Activated effector memory CD4-positive, alpha-beta T cell treated with anti-CD3 and anti-CD28 coated beads, Interleukin-2, amount 50 U/mL, for 16 hours (primary cell): Measurements from ENCODE around the gene MARCHF10.
A peak's percentile ranks its signal among the peaks of the same experiment; 100 is the strongest.
"Not testable (repeated sequence)": the region's sequence is repeated elsewhere in the genome, so short reads cannot be mapped to it uniquely, and the experiment has no call there.

Source experiments
- DNase-seq: peaks from one replicate; pipeline ENCODE4 v3.0.0-alpha.2; 2020

MARCHF10 gene

GRCh38 chr17:62807812-62808575, at the start of gene MARCHF10:
Gene MARCHF10 (minus strand): TSS chr17:62808314. CDS start chr17:62801735, 6,579 bp downstream.
- peak; percentile 69 for DNase-seq

- no peak for DNase-seq
Measured at GRCh38 chr17:62857526-62857925, 49.4 kb upstream of the MARCHF10 start.

- no peak for DNase-seq
Measured at GRCh38 chr17:62856594-62856993, 48.5 kb upstream of the MARCHF10 start.

- DNase-seq: no peak
Measured at GRCh38 chr17:62855156-62855555, 47.0 kb upstream of the MARCHF10 start.

- DNase-seq: peak; percentile 17
Measured at GRCh38 chr17:62854098-62854680, 46.1 kb upstream of the MARCHF10 start.

- peak; percentile 21 for DNase-seq
Measured at GRCh38 chr17:62852195-62852594, 44.1 kb upstream of the MARCHF10 start.

- DNase-seq: peak; percentile 13
Measured at GRCh38 chr17:62849591-62850415, 41.7 kb upstream of the MARCHF10 start.

- no peak for DNase-seq
Measured at GRCh38 chr17:62848334-62848733, 40.2 kb upstream of the MARCHF10 start.

- DNase-seq: no peak
Measured at GRCh38 chr17:62847426-62847825, 39.3 kb upstream of the MARCHF10 start.

GRCh38 chr17:62840871-62841270, 32.8 kb upstream of the MARCHF10 start:
- no peak for DNase-seq

- not testable (repeated sequence) for DNase-seq
Measured at GRCh38 chr17:62833816-62834215, 25.7 kb upstream of the MARCHF10 start.

- no peak for DNase-seq
Measured at GRCh38 chr17:62832405-62832804, 24.3 kb upstream of the MARCHF10 start.

GRCh38 chr17:62831066-62831465, 23.0 kb upstream of the MARCHF10 start:
- DNase-seq: not testable (repeated sequence)

GRCh38 chr17:62827746-62828485, 19.8 kb upstream of the MARCHF10 start:
- DNase-seq: no peak

- no peak for DNase-seq
Measured at GRCh38 chr17:62826956-62827355, 18.8 kb upstream of the MARCHF10 start.

- DNase-seq: no peak
Measured at GRCh38 chr17:62825182-62825581, 17.1 kb upstream of the MARCHF10 start.

GRCh38 chr17:62824290-62825131, 16.4 kb upstream of the MARCHF10 start:
- no peak for DNase-seq

GRCh38 chr17:62823111-62823893, 15.2 kb upstream of the MARCHF10 start:
- no peak for DNase-seq

GRCh38 chr17:62822080-62822904, 14.2 kb upstream of the MARCHF10 start:
- no peak for DNase-seq
